CD4-positive, CD25-positive, alpha-beta regulatory T cell (primary cell): Measurements from ENCODE around the gene ARMS2. TPM values are rescaled to one million over a fixed set of nuclear protein-coding genes. Genes with fewer than 3 reads are reported as not detected.

ENCODE experiments used
- ATAC-seq, 2 donors: fragments of 150-1000 bp; cut with Tn5 transposase; one replicate each; pipeline ENCODE4 v1.10.0; 2021; ENCODE audit warnings: low read depth in 2 of 2, moderate number of reproducible peaks in 2 of 2, moderate library complexity in 1 of 2
- DNase-seq, 3 donors: peaks; one replicate each; pipeline versions ENCODE4 v3.0.0 to v3.0.0-alpha.2; 2012 to 2022; ENCODE audit warnings: mixed read lengths in 1 of 3
- H3K27ac ChIP-seq: one replicate; pipeline ENCODE4 v1.7.0; 2013; ENCODE audit warnings: mild to moderate bottlenecking, low read length; ENCODE audit not compliant: insufficient read depth, poor library complexity, severe bottlenecking
- H3K27me3 ChIP-seq: one replicate; pipeline ENCODE4 v1.7.0; 2013; ENCODE audit warnings: low read length; ENCODE audit not compliant: control insufficient read depth, insufficient read depth
- H3K36me3 ChIP-seq: one replicate; pipeline ENCODE4 v1.7.0; 2013; ENCODE audit warnings: mild to moderate bottlenecking, low read length, moderate library complexity; ENCODE audit not compliant: control insufficient read depth, insufficient read depth
- H3K4me1 ChIP-seq: 2 replicates; pipeline ENCODE4 v1.7.0; 2013; ENCODE audit warnings: mild to moderate bottlenecking, low read length; ENCODE audit not compliant: insufficient read depth, control insufficient read depth, poor library complexity, severe bottlenecking
- H3K4me3 ChIP-seq: one replicate; pipeline ENCODE4 v1.7.0; 2013; ENCODE audit warnings: low read depth, mild to moderate bottlenecking, low read length, moderate library complexity
- H3K9me3 ChIP-seq, 2 experiments: 1 replicate in 1 of 2; 2 replicates in 1 of 2; pipeline ENCODE4 v1.7.0; 2013; ENCODE audit warnings: low read length in 2 of 2, mild to moderate bottlenecking in 1 of 2, moderate library complexity in 1 of 2; ENCODE audit not compliant: control insufficient read depth in 2 of 2
- H3K27ac Mint-ChIP-seq, 3 donors: one replicate each; pipeline ENCODE4 v1.8.0; 2020 to 2022; ENCODE audit warnings: mild to moderate bottlenecking in 3 of 3, mixed read lengths in 3 of 3, moderate library complexity in 2 of 3
- H3K27me3 Mint-ChIP-seq: one replicate; pipeline ENCODE4 v1.8.0; 2022; ENCODE audit warnings: mild to moderate bottlenecking, mixed read lengths
- H3K36me3 Mint-ChIP-seq: one replicate; pipeline ENCODE4 v1.8.0; 2020; ENCODE audit warnings: mixed read lengths
- H3K4me1 Mint-ChIP-seq, 4 donors: one replicate each; pipeline ENCODE4 v1.8.0; 2020 to 2022; ENCODE audit warnings: mixed read lengths in 4 of 4, mild to moderate bottlenecking in 1 of 4
- H3K4me3 Mint-ChIP-seq, 4 donors: one replicate each; pipeline ENCODE4 v1.8.0; 2020 to 2022; ENCODE audit warnings: mild to moderate bottlenecking in 4 of 4, mixed read lengths in 4 of 4, moderate library complexity in 3 of 4
- H3K9me3 Mint-ChIP-seq, 7 donors: one replicate each; pipeline ENCODE4 v1.8.0; 2020 to 2022; ENCODE audit warnings: mixed read lengths in 7 of 7, mild to moderate bottlenecking in 3 of 7, moderate library complexity in 2 of 7
- polyA plus RNA-seq, 4 donors: library from polyadenylated mRNA; unstranded; fragments of 300-500 nt; fragmentation: Illumina TruSeq; gene quantifications; one replicate each; pipeline ENCODE4 v1.2.3, GENCODE V29; 2021
- total RNA-seq: library from RNA; stranded (reverse); gene quantifications from one replicate; pipeline ENCODE4 v1.2.3, GENCODE V29; 2022

Gene ARMS2
- total and polyA plus RNA-seq, 5 donors from 2014 or later = not detected

DNA sequence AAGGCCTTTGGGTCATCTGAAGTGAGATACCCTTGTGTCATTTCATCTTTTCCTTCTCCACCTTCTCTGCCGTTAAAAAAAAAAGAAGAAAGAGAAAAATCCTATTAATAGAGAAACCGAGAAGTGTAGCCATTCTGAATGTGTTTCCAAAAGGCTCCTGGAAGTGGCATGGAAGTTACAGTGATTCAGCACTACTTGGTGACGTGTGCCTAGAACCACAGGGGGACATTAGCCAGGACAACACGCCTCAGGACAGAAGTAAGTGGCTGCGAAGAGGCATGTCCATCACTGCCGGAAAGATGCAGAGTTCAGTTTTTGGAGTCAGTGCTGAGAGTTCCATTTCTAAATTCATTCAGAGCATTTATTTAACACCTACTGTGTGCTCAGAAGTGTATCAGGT is 13.2 kb downstream of the ARMS2 start:
- Mint-ChIP-seq H3K9me3 (no peaks in the 10 kb centered on the region), H3K27ac (no peak overlapping the region), H3K36me3 (no peaks in the 10 kb centered on the region), H3K27me3 (peaks cover 58% of the 10 kb centered on the region), H3K4me3 (no peak overlapping the region), H3K4me1 (peaks cover 0 to 7% (median 3%) of the 10 kb centered on the region in 4 donors)
- H3K27me3 ChIP-seq = peaks cover 21% of the 10 kb centered on the region
- no peaks in the 10 kb centered on the region for H3K9me3 ChIP-seq
- no peak for ATAC-seq
- H3K36me3 ChIP-seq = no peaks in the 10 kb centered on the region
- peaks cover 1% of the 10 kb centered on the region for H3K4me1 ChIP-seq
- H3K27ac ChIP-seq = no peak overlapping the region
- no peak for DNase-seq
- H3K4me3 ChIP-seq = no peak overlapping the region

GRCh38 chr10:122468307-122468925 is 14.0 kb downstream of the ARMS2 start:
- Mint-ChIP-seq H3K4me1 (peaks cover 0 to 1% (median 0%) of the 10 kb centered on the region in 4 donors), H3K9me3 (no peaks in the 10 kb centered on the region), H3K27me3 (peaks cover 51% of the 10 kb centered on the region), H3K27ac (no peak overlapping the region), H3K36me3 (no peaks in the 10 kb centered on the region), H3K4me3 (no peak overlapping the region)
- H3K4me3 ChIP-seq = no peak overlapping the region
- no peaks in the 10 kb centered on the region for H3K4me1 ChIP-seq
- ATAC-seq (no peak), DNase-seq (no peak)
- peaks cover 17% of the 10 kb centered on the region for H3K27me3 ChIP-seq
- H3K9me3 ChIP-seq = no peaks in the 10 kb centered on the region
- H3K27ac ChIP-seq = no peak overlapping the region
- no peaks in the 10 kb centered on the region for H3K36me3 ChIP-seq

DNA sequence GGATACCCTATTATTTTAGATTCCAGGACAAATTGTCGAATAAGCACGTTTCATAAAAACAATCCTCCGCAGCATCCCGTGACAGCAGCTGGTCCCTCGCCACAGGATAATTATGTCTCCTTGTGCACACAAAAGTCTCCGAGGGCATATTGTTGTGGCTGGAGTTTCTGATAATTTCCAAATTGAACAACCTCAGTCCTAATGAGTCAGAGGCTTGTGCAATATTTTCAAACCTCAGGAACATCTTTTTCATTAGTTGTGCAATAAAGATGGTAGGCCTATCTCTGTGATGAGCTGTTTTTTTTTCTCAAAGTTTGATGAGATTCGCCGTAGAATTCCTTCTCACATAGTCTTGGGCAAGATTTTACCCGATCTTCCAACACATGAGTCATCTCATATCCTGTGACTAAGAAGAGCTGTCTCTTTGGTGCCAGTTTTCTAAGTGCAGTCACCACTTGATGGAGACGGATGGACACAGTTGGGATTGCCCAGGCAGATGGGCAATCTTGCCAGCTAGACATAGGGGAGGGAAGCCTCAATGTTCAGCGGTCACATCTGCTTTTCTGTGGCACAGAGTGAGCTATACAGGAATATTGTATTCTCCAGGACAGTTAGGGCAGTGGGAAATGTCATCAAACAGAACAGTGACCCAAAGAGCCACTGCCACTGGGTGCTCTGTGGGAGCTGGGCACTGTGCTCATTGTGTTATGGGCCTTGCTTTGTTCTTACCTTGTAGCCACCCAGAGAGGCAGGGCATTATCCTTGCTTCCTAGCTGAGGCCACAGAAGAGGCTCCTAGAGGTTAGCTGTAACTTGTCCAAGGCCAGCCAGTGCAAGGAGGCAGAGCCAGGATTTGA is 14.7 kb downstream of the ARMS2 start:
- H3K27ac ChIP-seq = no peak overlapping the region
- peaks cover 0 to under 1% (median 0%) of the 10 kb centered on the region in 4 donors for H3K4me1 Mint-ChIP-seq
- no peaks in the 10 kb centered on the region for H3K36me3 ChIP-seq
- DNase-seq = no peak
- no peaks in the 10 kb centered on the region for H3K9me3 Mint-ChIP-seq
- peaks cover 17% of the 10 kb centered on the region for H3K27me3 ChIP-seq
- H3K4me3 ChIP-seq = no peak overlapping the region
- H3K36me3 Mint-ChIP-seq = no peaks in the 10 kb centered on the region
- peaks cover 48% of the 10 kb centered on the region for H3K27me3 Mint-ChIP-seq
- no peak overlapping the region for H3K27ac Mint-ChIP-seq
- no peaks in the 10 kb centered on the region for H3K9me3 ChIP-seq
- peak in 1 of 2 donors; percentile 20 for ATAC-seq
- no peak overlapping the region for H3K4me3 Mint-ChIP-seq
- H3K4me1 ChIP-seq = no peaks in the 10 kb centered on the region

GRCh38 chr10:122469848-122470247 is 15.4 kb downstream of the ARMS2 start:
- Histone ChIP-seq H3K27ac (no peak overlapping the region), H3K27me3 (peaks cover 17% of the 10 kb centered on the region), H3K4me3 (no peak overlapping the region), H3K36me3 (no peaks in the 10 kb centered on the region), H3K4me1 (no peaks in the 10 kb centered on the region), H3K9me3 (no peaks in the 10 kb centered on the region)
- Mint-ChIP-seq H3K4me3 (no peak overlapping the region), H3K4me1 (peaks cover 0 to 6% (median 0%) of the 10 kb centered on the region in 4 donors), H3K27ac (peak overlapping the region in 1 of 3 donors; percentile 7), H3K9me3 (peaks cover 0 to 4% (median 0%) of the 10 kb centered on the region in 7 donors), H3K27me3 (peaks cover 42% of the 10 kb centered on the region), H3K36me3 (no peaks in the 10 kb centered on the region)
- DNase-seq (no peak), ATAC-seq (no peak)

GRCh38 chr10:122471531-122472177 is 17.2 kb downstream of the ARMS2 start:
- no peak overlapping the region for H3K4me3 ChIP-seq
- Mint-ChIP-seq H3K4me3 (no peak overlapping the region), H3K36me3 (no peaks in the 10 kb centered on the region), H3K4me1 (peaks cover 0 to 6% (median 0%) of the 10 kb centered on the region in 4 donors), H3K27ac (no peak overlapping the region), H3K9me3 (peaks cover 0 to 4% (median 0%) of the 10 kb centered on the region in 7 donors), H3K27me3 (peaks cover 29% of the 10 kb centered on the region)
- H3K27me3 ChIP-seq = peaks cover 17% of the 10 kb centered on the region
- no peak for ATAC-seq
- no peak for DNase-seq
- H3K9me3 ChIP-seq = no peaks in the 10 kb centered on the region
- H3K27ac ChIP-seq = no peak overlapping the region
- no peaks in the 10 kb centered on the region for H3K4me1 ChIP-seq
- no peaks in the 10 kb centered on the region for H3K36me3 ChIP-seq

DNA sequence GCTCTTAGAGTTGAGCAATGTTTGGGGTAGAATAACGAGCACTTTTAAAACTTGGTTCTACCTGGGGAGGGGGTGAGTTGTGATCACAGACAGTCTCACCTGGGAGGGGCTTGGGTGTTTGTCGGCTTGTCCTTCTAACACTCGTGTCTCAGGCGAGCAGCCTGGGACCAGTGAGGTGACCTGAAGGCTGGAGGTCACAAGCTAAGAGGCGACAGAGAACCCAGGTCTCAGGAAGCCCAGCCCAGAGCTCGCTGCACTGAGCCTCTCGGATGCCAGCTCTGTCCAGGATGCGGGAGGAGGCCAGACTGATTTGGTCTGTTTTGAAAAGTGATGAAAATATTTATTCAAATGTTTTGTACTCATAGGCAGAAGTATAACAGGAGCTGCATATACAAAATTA is 18.7 kb downstream of the ARMS2 start:
- Histone ChIP-seq H3K9me3 (no peaks in the 10 kb centered on the region), H3K4me1 (no peaks in the 10 kb centered on the region), H3K27ac (no peak overlapping the region), H3K27me3 (peaks cover 15% of the 10 kb centered on the region), H3K36me3 (no peaks in the 10 kb centered on the region), H3K4me3 (no peak overlapping the region)
- H3K27me3 Mint-ChIP-seq = peaks cover 18% of the 10 kb centered on the region
- H3K36me3 Mint-ChIP-seq = no peaks in the 10 kb centered on the region
- H3K4me3 Mint-ChIP-seq = no peak overlapping the region
- H3K27ac Mint-ChIP-seq = no peak overlapping the region
- no peak for DNase-seq
- H3K9me3 Mint-ChIP-seq = peaks cover 0 to 4% (median 0%) of the 10 kb centered on the region in 7 donors
- ATAC-seq = no peak
- peaks cover 0 to 6% (median 0%) of the 10 kb centered on the region in 4 donors for H3K4me1 Mint-ChIP-seq

DNA sequence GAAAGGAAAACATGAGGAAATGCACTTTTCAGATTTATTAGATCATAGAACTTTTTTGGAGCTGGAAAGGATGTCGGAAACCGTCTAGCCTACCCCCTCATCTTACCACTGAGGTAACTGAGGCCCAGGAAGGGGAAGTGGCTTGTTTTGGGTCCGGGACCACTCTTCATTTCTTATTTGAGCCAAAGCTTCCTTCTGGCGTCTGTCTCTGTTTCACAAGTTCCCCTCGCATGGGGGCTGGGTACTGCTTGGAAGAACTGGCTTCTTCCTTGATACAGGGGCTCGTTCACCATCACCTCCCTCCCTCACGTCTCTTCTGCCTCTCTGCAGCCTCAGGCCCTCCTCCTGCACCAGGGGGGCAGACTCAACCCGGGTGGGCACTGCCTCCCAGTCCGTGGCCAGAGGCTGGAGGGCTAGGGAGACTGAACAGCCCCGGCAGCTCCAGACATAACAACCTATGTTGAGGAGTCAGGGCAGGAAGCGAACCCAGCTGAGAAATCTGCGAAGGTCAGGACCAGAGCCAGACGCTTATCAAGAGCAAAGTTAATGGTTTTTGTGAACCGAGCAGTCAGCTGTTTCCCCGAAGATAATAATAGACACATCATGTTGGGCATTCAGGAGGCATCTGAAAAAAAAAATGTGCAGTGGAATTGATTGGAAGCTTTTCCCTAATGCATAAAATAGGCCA is 19.8 kb downstream of the ARMS2 start:
- Mint-ChIP-seq H3K4me1 (peaks cover 0 to 6% (median 0%) of the 10 kb centered on the region in 4 donors), H3K4me3 (no peak overlapping the region), H3K27me3 (peaks cover 12% of the 10 kb centered on the region), H3K9me3 (peaks cover 0 to 4% (median 0%) of the 10 kb centered on the region in 7 donors), H3K27ac (no peak overlapping the region), H3K36me3 (no peaks in the 10 kb centered on the region)
- ATAC-seq (no peak), DNase-seq (no peak)
- H3K4me3 ChIP-seq = no peak overlapping the region
- no peak overlapping the region for H3K27ac ChIP-seq
- H3K9me3 ChIP-seq = no peaks in the 10 kb centered on the region
- H3K36me3 ChIP-seq = no peaks in the 10 kb centered on the region
- H3K4me1 ChIP-seq = no peaks in the 10 kb centered on the region
- H3K27me3 ChIP-seq = peaks cover 10% of the 10 kb centered on the region
